Muscle of leg (tissue), 11 donors: ENCODE measurements around the gene FUT3. TPM values are rescaled to one million over a fixed set of nuclear protein-coding genes. Genes with fewer than 3 reads are reported as not detected.
"Not testable (repeated sequence)": the region's sequence is repeated elsewhere in the genome, so short reads cannot be mapped to it uniquely, and the experiment has no call there.

Source experiments
- DNase-seq: peaks from one replicate; pipeline ENCODE4 v3.0.0; 2013
- H3K27ac ChIP-seq: one replicate; pipeline ENCODE4 v1.5.1; 2013; ENCODE audit warnings: mild to moderate bottlenecking, low read length, control low read depth
- H3K27me3 ChIP-seq: one replicate; pipeline ENCODE4 v1.6.1; 2013; ENCODE audit warnings: low read length; ENCODE audit not compliant: control insufficient read depth, insufficient read depth
- H3K36me3 ChIP-seq: one replicate; pipeline ENCODE4 v1.6.1; 2013; ENCODE audit warnings: low read length; ENCODE audit not compliant: control insufficient read depth, insufficient read depth
- H3K4me1 ChIP-seq: one replicate; pipeline ENCODE4 v1.6.1; 2013; ENCODE audit warnings: low read length; ENCODE audit not compliant: control insufficient read depth, insufficient read depth
- H3K4me3 ChIP-seq: one replicate; pipeline ENCODE4 v1.5.1; 2013; ENCODE audit warnings: low read length, control low read depth
- H3K9me3 ChIP-seq: replicated peaks from 2 replicates; pipeline ENCODE4 v1.6.1; 2013; ENCODE audit warnings: low read depth, low read length; ENCODE audit not compliant: control insufficient read depth
- WGBS: methylation state at CpG from one replicate; pipeline ENCODE4 v1.1.5; 2013; ENCODE audit warnings: missing lambda C conversion rate; ENCODE audit not compliant: insufficient coverage; 5-methylcytosine and 5-hydroxymethylcytosine counted together
- polyA plus RNA-seq, 8 donors: library from polyadenylated mRNA; unstranded; fragments of 120-200 nt; gene quantifications; one replicate each; pipeline versions ENCODE4 v1.2.1 to v1.2.3, GENCODE V29; 2013; ENCODE audit warnings: inconsistent platforms in 1 of 8, low replicate concordance in 1 of 8; ENCODE audit not compliant: insufficient read length in 8 of 8, insufficient read depth in 1 of 8
- total RNA-seq: library from RNA; stranded (reverse); fragments of 120-200 nt; gene quantifications from one replicate; pipeline ENCODE4 v1.2.4, GENCODE V29; 2013

FUT3 gene
- total and polyA plus RNA-seq, 9 donors = 0.06 to 0.38 (median 0.26) TPM; not detected in 4

GRCh38 chr19:5847846-5848245, 3.4 kb downstream of the FUT3 start:
- not testable (repeated sequence) for H3K4me3 ChIP-seq, H3K27me3 ChIP-seq, H3K4me1 ChIP-seq, H3K27ac ChIP-seq, DNase-seq, H3K36me3 ChIP-seq, H3K9me3 ChIP-seq
- 74% methylated on average over 10 of the region's 10 CpGs for WGBS

- Histone ChIP-seq H3K9me3 (no peaks in the 10 kb centered on the region), H3K4me1 (peaks cover 6% of the 10 kb centered on the region), H3K27ac (no peak overlapping the region), H3K36me3 (no peaks in the 10 kb centered on the region), H3K4me3 (no peak overlapping the region), H3K27me3 (no peaks in the 10 kb centered on the region)
- DNase-seq = no peak
- 84% methylated on average over 20 of the region's 24 CpGs for WGBS
These were observed 6.5 kb downstream of the FUT3 start for GRCh38 chr19:5844456-5845433.

GRCh38 chr19:5843295-5843927, 7.8 kb downstream of the FUT3 start:
- Histone ChIP-seq H3K9me3 (no peaks in the 10 kb centered on the region), H3K27ac (no peak overlapping the region), H3K27me3 (no peaks in the 10 kb centered on the region), H3K4me3 (no peak overlapping the region), H3K4me1 (peaks cover 6% of the 10 kb centered on the region), H3K36me3 (no peaks in the 10 kb centered on the region)
- WGBS = 88% methylated on average over 14 of the region's 21 CpGs
- no peak for DNase-seq

- not testable (repeated sequence) for H3K27me3 ChIP-seq
These were observed 9.5 kb downstream of the FUT3 start for GRCh38 chr19:5841735-5842111.

GRCh38 chr19:5839065-5840017, 11.9 kb downstream of the FUT3 start, which contains the start of gene FUT6:
Gene FUT6, minus strand, starts transcription at chr19:5839702. Its CDS starts 7,135 bp downstream, at chr19:5832567.
- Histone ChIP-seq H3K9me3 (no peaks in the 10 kb centered on the region), H3K27ac (no peak within 1 kb of the TSS), H3K27me3 (peaks cover 7% of the 10 kb centered on the region), H3K4me1 (peaks cover 6% of the 10 kb centered on the region), H3K4me3 (no peak within 1 kb of the TSS), H3K36me3 (no peaks in the 10 kb centered on the region)
- DNase-seq = no peak
- 89% methylated on average over 3 of the region's 9 CpGs for WGBS

More at GRCh38 chr19:5841735-5842111, 9.5 kb downstream of the FUT3 start:
- H3K36me3 ChIP-seq, H3K4me3 ChIP-seq, H3K27ac ChIP-seq, H3K4me1 ChIP-seq, DNase-seq, H3K9me3 ChIP-seq: not testable (repeated sequence)
- WGBS = no CpG with 5 or more reads among the region's 6 CpGs

- DNase-seq = no peak
- peaks cover 6% of the 10 kb centered on the region for H3K4me1 ChIP-seq
- no peaks in the 10 kb centered on the region for H3K9me3 ChIP-seq
- WGBS = 41% methylated on average over 7 of the region's 20 CpGs
- H3K4me3 ChIP-seq = no peak overlapping the region
- no peak overlapping the region for H3K27ac ChIP-seq
- H3K27me3 ChIP-seq = peaks cover 7% of the 10 kb centered on the region
- H3K36me3 ChIP-seq = no peaks in the 10 kb centered on the region
These were observed 12.7 kb downstream of the FUT3 start for GRCh38 chr19:5838353-5839064.

GRCh38 chr19:5837761-5838352, 13.4 kb downstream of the FUT3 start:
- WGBS = 51% methylated on average over 5 of the region's 15 CpGs
- H3K36me3 ChIP-seq = no peaks in the 10 kb centered on the region
- no peak overlapping the region for H3K4me3 ChIP-seq
- H3K4me1 ChIP-seq = peaks cover 6% of the 10 kb centered on the region
- H3K27ac ChIP-seq = no peak overlapping the region
- no peak for DNase-seq
- no peaks in the 10 kb centered on the region for H3K9me3 ChIP-seq
- H3K27me3 ChIP-seq = peaks cover 7% of the 10 kb centered on the region

- Histone ChIP-seq H3K9me3 (no peaks in the 10 kb centered on the region), H3K27me3 (peaks cover 16% of the 10 kb centered on the region), H3K4me1 (peaks cover 18% of the 10 kb centered on the region), H3K27ac (no peak overlapping the region), H3K4me3 (no peak overlapping the region), H3K36me3 (no peaks in the 10 kb centered on the region)
- no peak for DNase-seq
- 76% methylated on average over 6 of the region's 6 CpGs for WGBS
These were observed 18.6 kb downstream of the FUT3 start for GRCh38 chr19:5832527-5833216.

- DNase-seq = no peak
- H3K4me1 ChIP-seq = peaks cover 22% of the 10 kb centered on the region
- no peaks in the 10 kb centered on the region for H3K36me3 ChIP-seq
- H3K4me3 ChIP-seq = no peak overlapping the region
- 80% methylated on average over 21 of the region's 22 CpGs for WGBS
- peaks cover 16% of the 10 kb centered on the region for H3K27me3 ChIP-seq
- no peaks in the 10 kb centered on the region for H3K9me3 ChIP-seq
- no peak overlapping the region for H3K27ac ChIP-seq
These were observed 19.2 kb downstream of the FUT3 start for GRCh38 chr19:5832061-5832460.
